GM21526 (cell line): ENCODE results near the gene MARK1.

Experiments used
- ATAC-seq: cut with Tn5 transposase; IDR thresholded peaks from one replicate; pipeline ENCODE4 v1.9.1; 2021; ENCODE audit warnings: moderate library complexity; ENCODE audit not compliant: unreplicated experiment, low FRiP score

The MARK1 gene

DNA sequence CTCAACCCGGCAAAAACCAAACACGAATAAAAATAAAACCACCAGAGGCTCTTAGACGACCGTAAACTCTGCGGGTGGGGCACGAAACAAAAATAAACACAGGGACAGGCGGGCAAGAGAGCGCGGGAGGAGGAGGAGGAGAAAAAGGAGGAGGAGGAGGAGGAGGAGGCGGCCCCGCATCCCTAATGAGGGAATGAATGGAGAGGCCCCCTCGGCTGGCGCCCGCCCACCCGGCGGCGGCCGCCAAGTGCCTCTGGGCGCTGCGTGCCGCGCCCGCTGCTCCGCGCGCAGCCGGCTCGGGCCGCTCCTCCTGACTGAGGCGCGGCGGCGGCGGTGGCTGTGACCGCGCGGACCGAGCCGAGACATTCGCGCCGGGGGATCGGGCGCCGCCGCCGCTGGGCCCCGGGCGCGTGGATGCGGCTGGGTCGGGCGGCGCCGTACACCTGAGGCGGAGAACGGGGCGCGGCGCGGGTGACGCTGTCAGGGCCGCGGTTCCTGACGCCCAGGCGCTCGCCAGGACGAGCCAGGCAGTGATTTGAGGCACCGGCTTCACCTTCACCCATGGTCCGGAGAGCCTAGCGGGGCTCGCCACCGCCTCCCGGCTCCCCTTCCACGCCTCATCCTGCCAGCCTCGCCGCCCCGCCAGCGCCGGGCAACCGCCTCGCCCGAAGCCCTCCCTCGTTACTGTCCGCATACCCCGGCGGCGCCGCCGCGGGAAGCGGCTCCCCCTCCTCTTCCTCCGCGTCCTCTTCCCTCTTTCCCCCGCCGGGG, at the start of gene MARK1:
Gene MARK1, plus strand, starts transcription at position 229 of the 771 bp plus-strand sequence. CDS start 687 bp downstream, outside the sequence.
- peak; percentile 63 for ATAC-seq

DNA sequence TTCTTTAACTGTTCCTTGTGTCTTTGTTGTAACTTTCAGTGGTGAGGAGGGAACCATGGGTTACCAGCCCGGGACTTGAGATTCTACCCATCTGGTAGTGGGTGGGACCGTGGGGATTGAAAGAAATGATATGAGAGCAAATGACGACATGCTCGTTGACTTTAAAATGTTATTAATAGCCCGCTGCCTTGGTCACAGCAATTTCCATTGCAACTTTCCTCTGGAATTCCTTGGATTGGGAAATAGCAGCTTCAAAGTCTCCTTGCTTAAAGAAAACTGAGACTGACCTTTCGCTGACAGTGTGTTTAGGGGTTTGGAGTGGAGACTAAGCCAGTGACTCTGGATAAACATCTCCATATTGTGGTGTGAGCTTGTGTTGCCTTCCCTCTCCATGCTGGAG, 44.2 kb upstream of the MARK1 start:
- ATAC-seq: no peak

DNA sequence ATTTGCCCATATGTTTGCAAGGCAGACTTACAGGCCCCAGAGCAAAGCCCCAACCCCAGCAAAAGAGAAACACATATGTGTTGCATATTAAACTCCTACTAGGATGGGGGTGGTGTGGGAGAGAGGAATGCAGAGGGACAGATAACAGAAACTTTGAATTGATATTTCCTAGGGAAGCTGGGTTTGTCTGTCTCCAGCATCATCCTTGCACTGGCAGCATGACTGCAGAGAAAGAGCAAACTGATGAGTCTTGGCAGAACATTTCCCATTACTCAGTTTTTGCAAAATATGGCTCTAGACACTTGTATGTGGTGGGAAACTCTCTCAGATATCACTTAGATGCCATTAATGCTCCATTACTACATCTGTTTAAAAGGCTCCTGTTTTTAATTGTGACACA, 43.8 kb upstream of the MARK1 start:
- no peak for ATAC-seq

DNA sequence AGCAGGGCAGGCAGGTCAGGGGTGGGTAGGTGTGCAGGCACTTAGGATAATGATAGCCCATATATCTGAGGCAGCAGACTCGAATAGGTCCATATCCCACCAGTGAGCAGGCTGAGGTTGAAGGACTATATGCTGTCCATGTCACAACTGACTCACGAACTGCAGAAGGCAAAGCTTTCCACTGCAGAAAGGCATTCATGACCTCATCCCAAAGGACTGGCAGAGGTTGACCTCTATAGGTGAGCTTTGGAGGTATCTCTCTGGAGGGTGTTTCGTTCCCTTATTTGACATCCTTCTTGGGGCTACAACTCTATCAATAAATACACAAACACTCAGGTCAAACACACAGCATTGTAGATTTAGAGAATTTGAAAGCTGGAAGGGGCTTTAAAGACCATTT, 42.8 kb upstream of the MARK1 start:
- ATAC-seq: no peak

DNA sequence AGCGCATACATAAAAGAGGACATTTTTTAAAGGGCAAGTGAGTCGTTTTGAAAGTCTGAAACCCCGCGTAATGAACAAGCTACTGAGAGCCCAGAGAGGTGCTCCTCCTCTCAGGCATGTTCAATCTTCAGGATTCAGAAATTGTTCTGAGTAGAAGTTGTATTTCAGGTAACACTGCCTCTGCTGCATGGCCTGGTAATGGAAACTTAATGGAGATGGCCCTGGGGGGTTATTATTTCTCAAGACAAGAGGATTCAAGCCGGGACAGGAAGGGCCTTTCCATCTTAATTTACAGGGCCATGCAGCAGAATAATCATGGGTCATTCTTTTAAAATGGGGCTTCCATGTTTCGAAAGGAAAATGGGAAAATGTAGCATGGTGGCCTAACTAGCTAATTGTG, 42.1 kb upstream of the MARK1 start:
- no peak for ATAC-seq

DNA sequence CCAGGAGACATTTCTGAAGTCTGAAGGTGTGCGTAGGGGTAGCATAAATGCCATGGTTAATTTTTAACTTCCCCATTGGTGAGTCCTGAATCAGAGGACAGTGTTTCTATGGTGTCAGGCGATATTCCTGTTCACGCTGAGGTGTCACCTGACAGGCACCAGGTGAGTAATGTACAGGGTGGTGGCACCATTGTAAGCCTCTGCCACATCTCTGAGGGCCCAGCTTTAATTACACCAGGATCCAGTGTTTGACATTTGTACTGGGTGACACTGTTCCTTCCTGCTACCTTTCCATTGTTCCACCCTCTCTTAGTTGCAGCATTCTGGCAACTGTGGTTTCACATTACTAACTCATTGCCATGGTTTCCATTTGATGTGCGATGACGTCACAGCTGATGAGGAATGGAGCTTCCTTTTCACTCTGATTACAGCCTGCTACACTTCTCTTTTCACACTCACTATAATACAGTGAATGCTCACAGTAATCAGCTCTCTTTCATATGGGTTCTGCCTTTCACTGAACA, 40.6 kb upstream of the MARK1 start:
- no peak for ATAC-seq

DNA sequence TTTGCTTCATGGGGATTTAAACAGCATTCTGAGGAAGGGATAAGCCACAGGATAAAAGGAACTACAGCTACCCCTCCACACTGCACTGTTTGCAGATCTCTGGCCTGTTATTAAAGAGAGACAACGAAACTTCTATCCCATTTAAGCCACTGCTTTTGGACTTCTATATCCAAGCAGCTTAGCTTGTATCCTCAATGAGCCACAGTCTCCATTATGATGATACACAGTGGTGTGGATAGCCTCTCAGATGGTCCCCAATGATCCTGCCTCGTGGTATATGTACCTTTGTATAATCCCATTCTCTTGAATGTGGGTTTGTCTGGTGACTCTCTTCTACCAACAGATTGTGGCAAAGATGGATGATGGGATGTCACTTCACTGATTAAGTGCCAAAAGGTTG, 36.0 kb upstream of the MARK1 start:
- no peak for ATAC-seq

DNA sequence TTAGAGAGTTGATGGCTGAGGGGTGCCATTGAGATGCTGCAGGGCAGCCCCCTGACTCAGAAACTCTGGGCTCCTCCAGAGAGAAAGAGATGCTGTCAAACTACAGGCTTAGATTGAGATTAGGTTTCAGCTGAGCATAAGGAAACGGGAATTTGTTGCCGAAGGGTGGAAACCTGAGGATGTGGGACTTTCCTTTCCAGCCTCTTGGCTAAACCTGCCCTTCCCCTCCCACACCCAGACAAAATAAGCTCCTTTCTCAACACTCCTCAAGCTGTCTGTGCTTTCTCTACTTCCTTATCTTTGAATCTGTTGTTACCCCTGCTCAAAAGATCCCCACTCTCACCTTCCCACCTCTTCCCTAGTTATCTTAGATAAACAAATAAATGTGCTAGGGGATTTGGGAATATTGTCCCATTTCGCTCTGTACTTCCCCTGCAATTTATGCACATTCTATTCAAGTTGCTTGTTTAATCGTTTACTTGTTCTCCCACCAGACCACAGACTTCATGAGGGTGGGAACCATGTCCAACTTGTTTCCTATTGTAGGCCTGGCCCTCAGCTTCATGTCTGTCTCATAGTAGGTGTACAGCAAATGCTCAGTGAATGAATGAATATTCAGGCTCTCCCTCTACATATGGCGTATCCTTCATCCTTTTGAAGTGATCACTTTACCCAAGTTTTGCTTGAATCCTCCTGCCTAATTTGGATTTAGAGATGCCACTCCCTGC, 30.6 kb upstream of the MARK1 start:
- ATAC-seq: no peak

DNA sequence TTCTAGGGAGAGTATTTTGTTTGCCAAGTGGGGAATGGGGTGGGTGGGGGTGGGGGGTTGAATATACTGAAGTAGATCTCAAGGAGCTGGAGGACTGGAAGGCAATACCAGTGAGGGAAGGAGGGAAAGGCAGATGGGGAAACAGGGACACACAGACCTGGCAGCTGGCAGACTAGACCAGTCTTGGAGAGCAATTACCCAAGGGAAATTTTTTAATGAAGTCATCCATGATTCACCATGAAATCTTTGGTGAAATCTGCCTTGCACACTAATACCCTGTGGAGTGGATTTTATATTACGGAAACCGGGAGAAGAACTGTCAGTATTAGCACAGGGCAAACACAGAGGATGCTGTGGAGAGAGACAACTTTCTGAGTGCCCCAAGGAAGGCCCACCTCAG, 29.7 kb upstream of the MARK1 start:
- no peak for ATAC-seq

DNA sequence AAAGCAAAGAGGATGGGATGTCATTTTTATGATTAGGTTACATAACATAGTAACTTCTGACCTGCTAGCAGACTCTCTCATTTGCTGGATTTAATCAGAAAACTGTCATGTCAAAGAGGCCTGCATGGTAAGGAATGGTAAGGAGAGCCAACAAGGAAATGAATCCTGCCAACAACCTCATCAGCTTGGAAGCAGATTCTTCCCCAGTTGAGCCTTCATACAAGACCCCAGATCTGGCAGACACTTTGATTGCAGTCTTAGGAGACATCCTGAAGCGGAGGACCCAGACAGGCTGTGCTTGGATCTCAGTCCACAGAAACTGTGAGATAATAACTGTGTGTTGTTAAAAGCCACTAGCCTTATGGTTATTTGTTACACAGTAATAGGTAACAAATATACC, 27.6 kb upstream of the MARK1 start:
- ATAC-seq: no peak

DNA sequence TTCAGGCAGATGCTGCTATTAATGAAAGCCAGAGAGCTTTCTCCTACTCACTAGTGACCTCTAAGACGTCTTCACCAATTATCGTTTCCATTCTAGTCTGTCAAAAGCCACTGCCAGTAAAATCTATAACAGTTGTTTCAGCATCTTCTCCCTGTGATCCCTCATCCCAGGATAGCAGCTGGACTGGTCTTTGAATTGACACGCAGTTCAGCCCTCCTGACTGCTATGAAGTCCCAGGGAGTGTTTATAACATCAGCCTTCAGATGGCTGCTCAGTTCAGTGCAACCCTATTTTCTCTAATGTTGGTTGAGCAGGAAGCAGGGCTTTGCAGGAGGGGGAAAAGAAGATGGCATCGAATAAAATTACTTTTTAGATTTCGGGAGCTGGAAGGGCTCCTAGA, 23.6 kb upstream of the MARK1 start:
- ATAC-seq: no peak

DNA sequence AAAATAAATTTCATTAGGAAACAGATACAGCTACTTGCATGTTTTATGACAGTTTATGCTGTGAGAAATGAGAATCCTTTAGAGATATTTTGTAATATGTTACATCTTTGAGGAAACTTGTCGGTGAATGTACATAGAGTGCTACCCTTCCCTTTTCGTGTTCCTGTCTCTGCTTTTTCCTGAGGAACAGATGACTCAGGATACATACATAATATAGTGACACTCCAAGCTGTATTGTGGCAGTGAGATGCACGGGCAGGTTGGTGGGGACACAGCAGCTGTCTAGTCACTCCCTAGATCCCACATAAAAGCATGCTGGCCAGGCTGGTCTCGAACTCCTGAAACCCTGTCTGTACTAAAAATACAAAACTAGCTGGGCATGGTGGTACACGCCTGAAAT, 20.9 kb upstream of the MARK1 start:
- ATAC-seq: no peak

DNA sequence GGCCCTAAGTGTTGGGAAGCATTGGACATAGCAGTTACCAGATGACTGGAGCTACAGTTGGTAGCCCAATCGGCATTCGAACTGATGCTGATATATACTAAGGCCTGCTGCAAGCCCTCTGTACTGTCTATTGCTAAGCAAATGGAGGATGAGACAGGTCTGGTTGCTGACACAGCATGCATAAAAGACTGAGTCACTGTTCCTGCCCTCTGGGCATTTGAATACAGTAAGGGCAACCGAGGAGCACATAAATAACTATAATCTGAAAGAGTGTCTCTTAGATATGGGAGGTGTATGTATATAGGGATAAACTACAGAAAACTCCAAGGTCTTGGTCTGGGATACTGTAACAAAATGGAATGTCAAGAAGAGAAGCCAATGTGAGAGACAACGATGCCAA, 16.8 kb upstream of the MARK1 start:
- no peak for ATAC-seq

DNA sequence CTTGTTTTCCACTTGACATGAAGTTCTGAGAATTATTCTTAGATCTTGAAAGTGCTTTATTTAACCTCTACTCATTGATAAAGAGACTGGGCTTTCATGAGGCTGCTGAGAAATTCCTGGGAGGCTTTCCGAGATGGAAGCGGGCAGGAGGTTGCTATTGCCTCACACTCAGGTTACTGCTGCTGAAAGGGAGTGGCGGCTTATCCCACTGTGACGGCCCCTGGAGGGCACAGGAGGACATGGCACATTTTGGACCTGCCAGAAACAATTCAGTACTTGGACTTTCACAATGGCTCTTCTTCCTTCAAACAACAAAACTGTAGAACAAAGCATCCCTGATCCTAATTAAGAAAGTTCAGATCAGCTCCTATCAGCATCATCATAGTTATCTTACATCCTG, 16.2 kb upstream of the MARK1 start:
- ATAC-seq: no peak

DNA sequence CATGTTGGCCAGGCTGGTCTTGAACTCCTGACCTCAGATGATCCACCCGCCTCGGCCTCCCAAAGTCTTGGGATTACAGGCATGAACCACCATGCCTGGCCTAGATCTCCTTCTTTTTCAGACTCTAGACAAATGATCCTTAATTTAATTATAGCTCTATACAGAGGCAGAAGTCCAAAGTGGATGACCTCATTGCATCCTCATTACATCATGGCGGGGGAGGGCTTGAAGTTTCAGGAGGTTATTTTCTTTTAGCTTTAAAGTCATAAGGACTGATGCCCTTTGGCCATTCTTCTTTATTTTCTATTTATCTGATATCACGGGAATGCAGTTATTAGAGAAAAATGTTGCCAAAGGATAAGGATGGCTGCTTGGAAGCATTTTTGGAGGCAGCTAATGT, 14.1 kb upstream of the MARK1 start:
- no peak for ATAC-seq

DNA sequence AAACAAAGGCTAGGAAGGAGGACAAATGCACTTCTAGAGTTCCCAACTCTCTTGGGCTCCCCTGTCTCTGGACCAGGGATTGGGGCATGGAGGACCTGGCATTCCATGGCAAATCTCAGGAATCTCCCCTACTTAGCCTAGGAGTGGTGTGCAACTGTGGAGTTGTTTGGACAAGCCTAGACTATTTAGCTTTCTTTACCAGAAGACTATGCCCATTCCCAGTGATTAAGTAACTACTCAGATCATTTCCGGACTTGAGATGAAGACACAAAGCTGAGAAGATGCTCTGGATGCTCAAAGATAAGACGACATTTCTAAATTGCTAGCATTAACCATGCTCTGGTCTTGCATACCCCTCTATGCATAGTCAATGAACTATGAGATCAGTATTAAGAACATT, 13.7 kb upstream of the MARK1 start:
- ATAC-seq: no peak

DNA sequence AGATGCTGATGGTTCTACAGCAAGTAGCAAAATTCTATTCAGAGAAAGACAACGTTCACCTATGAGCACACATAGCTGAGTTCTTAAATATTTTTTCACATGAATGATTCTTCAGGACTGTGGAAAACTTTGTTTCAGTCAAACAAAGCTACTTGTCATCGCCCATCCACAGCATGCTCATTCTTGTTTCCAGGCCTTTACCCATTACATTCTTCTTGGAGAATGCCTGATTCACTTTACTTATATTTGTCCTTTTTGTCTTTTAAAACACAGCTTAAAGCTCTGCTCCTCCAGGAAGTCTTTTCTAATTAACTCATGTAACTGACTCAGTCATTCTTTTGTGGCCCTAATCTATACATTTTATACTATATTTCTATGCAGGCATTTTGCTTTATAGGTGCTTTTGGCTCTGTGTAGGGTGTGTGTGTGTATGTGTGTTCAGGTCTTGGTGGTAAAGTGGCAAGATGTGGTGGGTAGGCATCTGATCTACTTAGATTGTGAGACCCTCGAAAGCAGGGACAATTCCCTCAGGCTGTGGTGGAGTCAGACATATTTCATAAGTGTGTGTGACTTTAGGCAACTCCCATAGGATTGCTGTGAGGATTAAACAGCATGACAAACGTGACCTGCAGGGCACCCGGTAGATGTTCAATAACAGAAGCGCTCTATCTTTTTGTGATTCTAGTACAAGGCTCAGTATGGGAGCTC, 11.8 kb upstream of the MARK1 start:
- ATAC-seq: no peak

DNA sequence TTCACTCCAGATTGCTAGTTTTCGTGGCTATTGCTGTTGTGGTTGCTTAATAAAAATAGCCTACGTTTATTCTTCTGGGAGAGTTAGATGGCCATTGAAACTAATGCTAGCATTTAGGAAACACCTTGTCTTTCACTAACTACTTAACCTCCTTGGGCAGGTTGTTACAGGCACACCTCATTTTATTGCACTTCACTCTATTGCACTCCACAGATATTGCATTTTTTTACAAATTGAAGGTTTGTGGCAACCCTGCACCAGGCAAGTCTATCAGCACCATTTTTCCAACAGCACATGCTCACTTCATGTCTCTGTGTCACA, 11.3 kb upstream of the MARK1 start:
- ATAC-seq: no peak

DNA sequence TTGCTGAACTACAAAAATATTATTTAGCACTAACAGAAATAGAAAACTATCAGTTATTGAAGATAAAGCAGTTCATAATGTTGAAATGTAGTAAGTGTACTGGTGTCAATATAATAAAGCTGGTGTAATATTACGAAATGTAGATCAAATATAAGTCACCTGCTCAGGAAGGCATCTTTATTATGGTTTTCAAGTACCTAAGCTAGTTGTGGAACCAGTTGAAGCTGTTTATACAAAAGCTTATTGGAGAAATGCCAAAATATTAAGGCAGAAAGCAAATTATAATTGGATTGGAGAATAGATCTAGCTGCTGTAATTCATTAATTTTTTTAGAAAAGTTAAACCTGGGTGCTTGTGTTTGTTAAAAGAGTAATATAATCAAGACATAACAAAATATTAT, 6.2 kb upstream of the MARK1 start:
- ATAC-seq: no peak

DNA sequence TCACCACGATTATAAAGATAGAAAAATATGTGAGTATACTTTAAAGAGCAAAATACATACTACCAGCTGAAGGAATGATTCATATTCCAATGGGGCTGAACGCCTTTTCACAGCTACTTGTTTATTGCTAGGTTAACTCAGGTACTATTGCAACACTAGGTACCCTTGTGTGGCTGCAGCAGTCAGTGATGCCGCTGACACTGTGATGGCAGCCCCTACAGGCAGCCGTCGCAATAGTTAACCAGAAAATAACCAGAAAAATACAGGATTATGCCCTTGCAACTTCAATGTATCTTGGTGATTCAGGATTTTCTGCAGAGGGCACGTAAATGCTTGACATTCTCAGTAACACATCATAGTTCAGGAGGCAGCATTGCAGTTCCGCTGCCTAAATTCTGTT, 1.6 kb upstream of the MARK1 start:
- ATAC-seq: no peak

DNA sequence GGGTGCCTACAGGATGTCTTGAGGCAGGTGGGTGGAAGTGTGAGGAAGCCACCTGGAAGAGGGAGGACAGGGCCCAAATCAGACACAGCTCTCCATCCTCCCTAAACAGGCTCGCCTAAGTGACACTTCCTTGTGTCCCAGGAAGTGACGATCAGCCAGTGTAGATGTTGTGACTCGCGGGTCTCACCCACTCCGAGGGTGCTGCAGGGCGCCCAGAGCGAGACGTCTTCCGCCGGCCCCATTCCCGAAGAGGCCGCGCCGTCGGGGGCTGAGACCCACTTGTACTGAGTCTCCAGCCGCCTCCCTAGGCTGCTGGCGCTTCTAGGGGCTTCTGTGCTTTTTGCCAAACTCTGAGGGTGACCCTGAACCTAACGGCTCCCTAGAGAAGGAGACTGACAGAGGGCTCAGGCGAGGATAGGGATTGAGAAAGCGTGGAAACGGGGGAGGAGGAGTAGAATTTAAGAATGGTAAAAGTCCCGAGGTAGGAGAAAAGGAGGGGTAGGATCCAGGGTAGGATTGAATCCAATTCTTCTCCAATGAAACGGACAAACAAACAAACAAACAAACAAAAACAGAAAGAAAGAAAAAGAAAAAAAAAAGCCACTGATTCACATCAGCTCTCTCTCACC, 543 bp upstream of the MARK1 start:
- ATAC-seq: peak; percentile 47
